Measurements from ENCODE around the gene MARCHF6.
A peak's percentile ranks its signal among the peaks of the same experiment; 100 is the strongest.
"Not testable (repeated sequence)": the region's sequence is repeated elsewhere in the genome, so short reads cannot be mapped to it uniquely, and the experiment has no call there.

The MARCHF6 gene

GRCh38 chr5:10372726-10373709 lies 19.5 kb downstream of the MARCHF6 start:
- Mint-ChIP-seq H3K27ac (peak overlapping the region; percentile 70), H3K4me3 (no peak overlapping the region)

GRCh38 chr5:10374046-10375022 lies 20.8 kb downstream of the MARCHF6 start:
- Mint-ChIP-seq H3K36me3 (ENCODE audit: low read depth) (peaks cover 31% of the 10 kb centered on the region), H3K27me3 (no peaks in the 10 kb centered on the region), H3K4me3 (no peak overlapping the region), H3K27ac (peak overlapping the region; percentile 65), H3K4me1 (ENCODE audit: low read depth) (peaks cover 80% of the 10 kb centered on the region), H3K9me3 (no peaks in the 10 kb centered on the region)

More at GRCh38 chr5:10372726-10373709, 19.5 kb downstream of the MARCHF6 start:
- Mint-ChIP-seq H3K27me3 (no peaks in the 10 kb centered on the region), H3K4me1 (ENCODE audit: low read depth) (peaks cover 88% of the 10 kb centered on the region), H3K36me3 (ENCODE audit: low read depth) (peaks cover 28% of the 10 kb centered on the region), H3K9me3 (no peaks in the 10 kb centered on the region)

GRCh38 chr5:10375146-10375545 lies 21.7 kb downstream of the MARCHF6 start:
- H3K4me1 Mint-ChIP-seq (ENCODE audit: low read depth), result peaks cover 74% of the 10 kb centered on the region
- not testable (repeated sequence) for H3K4me3 Mint-ChIP-seq, H3K9me3 Mint-ChIP-seq, H3K27me3 Mint-ChIP-seq, H3K27ac Mint-ChIP-seq
- peaks cover 35% of the 10 kb centered on the region for H3K36me3 Mint-ChIP-seq (ENCODE audit: low read depth)

- no peak overlapping the region for H3K4me3 Mint-ChIP-seq
- H3K4me1 Mint-ChIP-seq (ENCODE audit: low read depth), result peaks cover 68% of the 10 kb centered on the region
- peaks cover 34% of the 10 kb centered on the region for H3K36me3 Mint-ChIP-seq (ENCODE audit: low read depth)
- H3K9me3 Mint-ChIP-seq, result no peaks in the 10 kb centered on the region
- no peak overlapping the region for H3K27ac Mint-ChIP-seq
- H3K27me3 Mint-ChIP-seq, result no peaks in the 10 kb centered on the region
These were observed 23.0 kb downstream of the MARCHF6 start for GRCh38 chr5:10376544-10376943.

- peaks cover 39% of the 10 kb centered on the region for H3K36me3 Mint-ChIP-seq (ENCODE audit: low read depth)
- H3K4me1 Mint-ChIP-seq (ENCODE audit: low read depth), result peaks cover 63% of the 10 kb centered on the region
These were observed 23.6 kb downstream of the MARCHF6 start for GRCh38 chr5:10377081-10377480.

GRCh38 chr5:10381803-10382202 lies 28.3 kb downstream of the MARCHF6 start:
- Mint-ChIP-seq H3K27me3 (no peaks in the 10 kb centered on the region), H3K4me3 (no peak overlapping the region), H3K9me3 (no peaks in the 10 kb centered on the region), H3K27ac (no peak overlapping the region), H3K4me1 (ENCODE audit: low read depth) (peaks cover 21% of the 10 kb centered on the region), H3K36me3 (ENCODE audit: low read depth) (peaks cover 61% of the 10 kb centered on the region)

More at GRCh38 chr5:10377081-10377480, 23.6 kb downstream of the MARCHF6 start:
- no peaks in the 10 kb centered on the region for H3K27me3 Mint-ChIP-seq
- H3K9me3 Mint-ChIP-seq, result no peaks in the 10 kb centered on the region
- no peak overlapping the region for H3K4me3 Mint-ChIP-seq
- no peak overlapping the region for H3K27ac Mint-ChIP-seq

- H3K4me1 Mint-ChIP-seq (ENCODE audit: low read depth), result peaks cover 5% of the 10 kb centered on the region
- no peaks in the 10 kb centered on the region for H3K27me3 Mint-ChIP-seq
- no peak overlapping the region for H3K27ac Mint-ChIP-seq
- peaks cover 66% of the 10 kb centered on the region for H3K36me3 Mint-ChIP-seq (ENCODE audit: low read depth)
- no peaks in the 10 kb centered on the region for H3K9me3 Mint-ChIP-seq
- no peak overlapping the region for H3K4me3 Mint-ChIP-seq
These were observed 31.0 kb downstream of the MARCHF6 start for GRCh38 chr5:10384483-10384882.

GRCh38 chr5:10387690-10388089 lies 34.2 kb downstream of the MARCHF6 start:
- Mint-ChIP-seq H3K4me3 (no peak overlapping the region), H3K27me3 (no peaks in the 10 kb centered on the region), H3K36me3 (ENCODE audit: low read depth) (peaks cover 75% of the 10 kb centered on the region), H3K9me3 (no peaks in the 10 kb centered on the region), H3K4me1 (ENCODE audit: low read depth) (no peaks in the 10 kb centered on the region), H3K27ac (no peak overlapping the region)

GRCh38 chr5:10391130-10391529 lies 37.6 kb downstream of the MARCHF6 start:
- Mint-ChIP-seq H3K36me3 (ENCODE audit: low read depth) (peaks cover 68% of the 10 kb centered on the region), H3K4me1 (ENCODE audit: low read depth) (no peaks in the 10 kb centered on the region), H3K9me3 (no peaks in the 10 kb centered on the region), H3K27ac (no peak overlapping the region), H3K27me3 (no peaks in the 10 kb centered on the region), H3K4me3 (no peak overlapping the region)

GRCh38 chr5:10392567-10393328 lies 39.3 kb downstream of the MARCHF6 start:
- not testable (repeated sequence) for H3K4me3 Mint-ChIP-seq; H3K27me3 Mint-ChIP-seq; H3K27ac Mint-ChIP-seq; H3K4me1 Mint-ChIP-seq (ENCODE audit: low read depth); H3K9me3 Mint-ChIP-seq
- peaks cover 70% of the 10 kb centered on the region for H3K36me3 Mint-ChIP-seq (ENCODE audit: low read depth)

GRCh38 chr5:10393491-10393890 lies 40.0 kb downstream of the MARCHF6 start:
- H3K4me1 Mint-ChIP-seq (ENCODE audit: low read depth), result no peaks in the 10 kb centered on the region
- H3K9me3 Mint-ChIP-seq, result no peaks in the 10 kb centered on the region
- H3K36me3 Mint-ChIP-seq (ENCODE audit: low read depth), result peaks cover 68% of the 10 kb centered on the region
- no peaks in the 10 kb centered on the region for H3K27me3 Mint-ChIP-seq
- no peak overlapping the region for H3K4me3 Mint-ChIP-seq
- H3K27ac Mint-ChIP-seq, result no peak overlapping the region

- Mint-ChIP-seq H3K36me3 (ENCODE audit: low read depth) (peaks cover 65% of the 10 kb centered on the region), H3K4me1 (ENCODE audit: low read depth) (peaks cover 4% of the 10 kb centered on the region), H3K27ac (no peak overlapping the region), H3K4me3 (no peak overlapping the region), H3K27me3 (no peaks in the 10 kb centered on the region), H3K9me3 (no peaks in the 10 kb centered on the region)
These were observed 43.1 kb downstream of the MARCHF6 start for GRCh38 chr5:10396552-10396951.

- H3K4me1 Mint-ChIP-seq (ENCODE audit: low read depth), result peaks cover 4% of the 10 kb centered on the region
- peaks cover 67% of the 10 kb centered on the region for H3K36me3 Mint-ChIP-seq (ENCODE audit: low read depth)
- H3K4me3 Mint-ChIP-seq, result no peak overlapping the region
- H3K9me3 Mint-ChIP-seq, result no peaks in the 10 kb centered on the region
- no peak overlapping the region for H3K27ac Mint-ChIP-seq
- H3K27me3 Mint-ChIP-seq, result no peaks in the 10 kb centered on the region
These were observed 46.3 kb downstream of the MARCHF6 start for GRCh38 chr5:10399839-10400238.

GRCh38 chr5:10400411-10400810 lies 46.9 kb downstream of the MARCHF6 start:
- Mint-ChIP-seq H3K27me3 (no peaks in the 10 kb centered on the region), H3K4me1 (ENCODE audit: low read depth) (peaks cover 4% of the 10 kb centered on the region), H3K4me3 (no peak overlapping the region), H3K9me3 (no peaks in the 10 kb centered on the region), H3K36me3 (ENCODE audit: low read depth) (peaks cover 65% of the 10 kb centered on the region), H3K27ac (no peak overlapping the region)
